Measurements from ENCODE around the gene NSDHL.

The NSDHL gene

GRCh38 chrX:152824841-152825374 lies 6.0 kb upstream of the NSDHL start:
- no peak for TF ChIP-seq ARNTL (CRISPR knock-in tag; IDR thresholded peaks at IDR 0.05; ENCODE audit: borderline replicate concordance, low read depth)
- TF ChIP-seq CREB5 (CRISPR knock-in tag; IDR thresholded peaks at IDR 0.05; ENCODE audit: low read depth) = no peak
- no peak for TF ChIP-seq ZC3H10 (CRISPR knock-in tag; IDR thresholded peaks at IDR 0.05)
- TF ChIP-seq CSDC2 (CRISPR knock-in tag; IDR thresholded peaks at IDR 0.05) = no peak
- TF ChIP-seq ZNF8 (CRISPR knock-in tag; IDR thresholded peaks at IDR 0.05) = no peak
- TF ChIP-seq, protein P1, sequence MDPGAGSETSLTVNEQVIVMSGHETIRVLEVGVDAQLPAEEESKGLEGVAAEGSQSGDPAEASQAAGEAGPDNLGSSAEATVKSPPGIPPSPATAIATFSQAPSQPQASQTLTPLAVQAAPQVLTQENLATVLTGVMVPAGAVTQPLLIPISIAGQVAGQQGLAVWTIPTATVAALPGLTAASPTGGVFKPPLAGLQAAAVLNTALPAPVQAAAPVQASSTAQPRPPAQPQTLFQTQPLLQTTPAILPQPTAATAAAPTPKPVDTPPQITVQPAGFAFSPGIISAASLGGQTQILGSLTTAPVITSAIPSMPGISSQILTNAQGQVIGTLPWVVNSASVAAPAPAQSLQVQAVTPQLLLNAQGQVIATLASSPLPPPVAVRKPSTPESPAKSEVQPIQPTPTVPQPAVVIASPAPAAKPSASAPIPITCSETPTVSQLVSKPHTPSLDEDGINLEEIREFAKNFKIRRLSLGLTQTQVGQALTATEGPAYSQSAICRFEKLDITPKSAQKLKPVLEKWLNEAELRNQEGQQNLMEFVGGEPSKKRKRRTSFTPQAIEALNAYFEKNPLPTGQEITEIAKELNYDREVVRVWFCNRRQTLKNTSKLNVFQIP (CRISPR knock-in tag; IDR thresholded peaks at IDR 0.05; ENCODE audit: borderline replicate concordance, low read depth) = no peak
- no peak for TF ChIP-seq OSR1 (CRISPR knock-in tag; IDR thresholded peaks at IDR 0.05)
- no peak for TF ChIP-seq RARB (CRISPR knock-in tag; IDR thresholded peaks at IDR 0.05)
- TF ChIP-seq, protein P2, sequence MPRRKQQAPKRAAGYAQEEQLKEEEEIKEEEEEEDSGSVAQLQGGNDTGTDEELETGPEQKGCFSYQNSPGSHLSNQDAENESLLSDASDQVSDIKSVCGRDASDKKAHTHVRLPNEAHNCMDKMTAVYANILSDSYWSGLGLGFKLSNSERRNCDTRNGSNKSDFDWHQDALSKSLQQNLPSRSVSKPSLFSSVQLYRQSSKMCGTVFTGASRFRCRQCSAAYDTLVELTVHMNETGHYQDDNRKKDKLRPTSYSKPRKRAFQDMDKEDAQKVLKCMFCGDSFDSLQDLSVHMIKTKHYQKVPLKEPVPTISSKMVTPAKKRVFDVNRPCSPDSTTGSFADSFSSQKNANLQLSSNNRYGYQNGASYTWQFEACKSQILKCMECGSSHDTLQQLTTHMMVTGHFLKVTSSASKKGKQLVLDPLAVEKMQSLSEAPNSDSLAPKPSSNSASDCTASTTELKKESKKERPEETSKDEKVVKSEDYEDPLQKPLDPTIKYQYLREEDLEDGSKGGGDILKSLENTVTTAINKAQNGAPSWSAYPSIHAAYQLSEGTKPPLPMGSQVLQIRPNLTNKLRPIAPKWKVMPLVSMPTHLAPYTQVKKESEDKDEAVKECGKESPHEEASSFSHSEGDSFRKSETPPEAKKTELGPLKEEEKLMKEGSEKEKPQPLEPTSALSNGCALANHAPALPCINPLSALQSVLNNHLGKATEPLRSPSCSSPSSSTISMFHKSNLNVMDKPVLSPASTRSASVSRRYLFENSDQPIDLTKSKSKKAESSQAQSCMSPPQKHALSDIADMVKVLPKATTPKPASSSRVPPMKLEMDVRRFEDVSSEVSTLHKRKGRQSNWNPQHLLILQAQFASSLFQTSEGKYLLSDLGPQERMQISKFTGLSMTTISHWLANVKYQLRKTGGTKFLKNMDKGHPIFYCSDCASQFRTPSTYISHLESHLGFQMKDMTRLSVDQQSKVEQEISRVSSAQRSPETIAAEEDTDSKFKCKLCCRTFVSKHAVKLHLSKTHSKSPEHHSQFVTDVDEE (CRISPR knock-in tag; IDR thresholded peaks at IDR 0.05) = no peak
- TF ChIP-seq ZFP30 (CRISPR knock-in tag; IDR thresholded peaks at IDR 0.05) = no peak
- TF ChIP-seq TCF4 (CRISPR knock-in tag; IDR thresholded peaks at IDR 0.05; ENCODE audit: borderline replicate concordance) = no peak
- TF ChIP-seq SNAI2 (CRISPR knock-in tag; IDR thresholded peaks at IDR 0.05) = no peak

GRCh38 chrX:152831391-152831790 lies 528 bp downstream of the NSDHL start:
- ATAC-seq = no peak
- TF ChIP-seq GLIS3 (CRISPR knock-in tag; IDR thresholded peaks at IDR 0.05) = no peak
- TF ChIP-seq ZFP3 (CRISPR knock-in tag; IDR thresholded peaks at IDR 0.05) = no peak
- TF ChIP-seq ESRRG (CRISPR knock-in tag; IDR thresholded peaks at IDR 0.05) = no peak
- TF ChIP-seq CREB5 (CRISPR knock-in tag; IDR thresholded peaks at IDR 0.05; ENCODE audit: low read depth) = no peak
- TF ChIP-seq ISL1 (CRISPR knock-in tag; IDR thresholded peaks at IDR 0.05) = no peak
- TF ChIP-seq TCF4 (CRISPR knock-in tag; IDR thresholded peaks at IDR 0.05; ENCODE audit: borderline replicate concordance) = no peak
- no peak for TF ChIP-seq OSR1 (CRISPR knock-in tag; IDR thresholded peaks at IDR 0.05)
- no peak for TF ChIP-seq PPARA (CRISPR knock-in tag; IDR thresholded peaks at IDR 0.05; ENCODE audit: borderline replicate concordance)
- no peak for TF ChIP-seq SNAI2 (CRISPR knock-in tag; IDR thresholded peaks at IDR 0.05)

More at GRCh38 chrX:152824841-152825374, 6.0 kb upstream of the NSDHL start:
- ATAC-seq = peak; percentile 53

DNA sequence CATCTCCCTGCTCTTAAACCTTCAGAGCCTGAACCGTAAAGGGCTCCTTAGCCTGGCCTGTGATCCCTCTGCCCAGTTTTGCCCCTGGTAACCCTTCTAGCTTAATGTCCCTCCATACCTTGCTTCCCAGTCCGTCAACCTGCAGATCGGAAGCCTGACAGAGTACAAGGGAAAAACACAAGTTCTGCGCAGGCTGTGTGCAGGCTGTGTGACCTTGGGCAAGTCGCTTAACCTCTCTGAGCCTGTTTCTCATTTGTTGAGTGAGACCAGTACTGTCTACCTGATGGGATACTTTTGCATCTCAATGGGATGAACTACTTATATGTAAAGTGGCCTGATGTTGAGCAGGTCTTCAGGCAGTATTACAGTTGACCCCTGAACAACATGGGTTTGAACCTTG lies 1.7 kb downstream of the NSDHL start:
- ATAC-seq = no peak
- TF ChIP-seq CSDC2 (CRISPR knock-in tag; IDR thresholded peaks at IDR 0.05) = no peak
- TF ChIP-seq TCF4 (CRISPR knock-in tag; IDR thresholded peaks at IDR 0.05; ENCODE audit: borderline replicate concordance) = no peak
- no peak for TF ChIP-seq CSRNP3 (CRISPR knock-in tag; IDR thresholded peaks at IDR 0.05)
- no peak for TF ChIP-seq ZC3H10 (CRISPR knock-in tag; IDR thresholded peaks at IDR 0.05)
- TF ChIP-seq, protein P1 (CRISPR knock-in tag; IDR thresholded peaks at IDR 0.05; ENCODE audit: borderline replicate concordance, low read depth) = no peak
- no peak for TF ChIP-seq ISL1 (CRISPR knock-in tag; IDR thresholded peaks at IDR 0.05)
- no peak for TF ChIP-seq CREB5 (CRISPR knock-in tag; IDR thresholded peaks at IDR 0.05; ENCODE audit: low read depth)
- TF ChIP-seq, protein P2 (CRISPR knock-in tag; IDR thresholded peaks at IDR 0.05) = no peak
- TF ChIP-seq ZNF8 (CRISPR knock-in tag; IDR thresholded peaks at IDR 0.05) = no peak

Data from SK-N-SH treated with all-trans-retinoic acid at 6 μM for 48 hours (cell line).